SK-N-MC (cell line): ENCODE measurements around the gene BICD1.

Source experiments
- EZH2 ChIP-seq: fragments of 200-600 bp; sonication (generic); IDR thresholded peaks from one replicate; pipeline ENCODE4 v1.6.1; 2017; ENCODE audit warnings: antibody characterized with exemption
- POLR2AphosphoS5 ChIP-seq: IDR thresholded peaks from 2 replicates; pipeline ENCODE4 v1.6.1; 2012; ENCODE audit warnings: mild to moderate bottlenecking, low read depth, low read length, borderline replicate concordance

GRCh38 chr12:32398816-32399369 is 292.2 kb downstream of the BICD1 start:
- TF ChIP-seq POLR2AphosphoS5 (no peak), EZH2 (no peak)
